ENCODE measurements around the gene F5. TPM values are rescaled to one million over a fixed set of nuclear protein-coding genes. Genes with fewer than 3 reads are reported as not detected.
"Not testable (repeated sequence)": the region's sequence is repeated elsewhere in the genome, so short reads cannot be mapped to it uniquely, and the experiment has no call there.

Gene F5
- total RNA-seq, 1 experiment from 2014 or later, result not detected

GRCh38 chr1:169545472-169545871 lies 40.8 kb downstream of the F5 start:
- Histone ChIP-seq H3K4me3 (ENCODE audit: insufficient read depth, low read depth, low read length) (no peak overlapping the region), H3K27me3 (ENCODE audit: control insufficient read depth, insufficient read depth, low read length) (no peaks in the 10 kb centered on the region; the same call in 1 of the 2 replicates), H3K36me3 (replicated peaks; ENCODE audit: control insufficient read depth, insufficient read depth, low read length) (no peaks in the 10 kb centered on the region)
- no peak for DNase-seq

- no peak for DNase-seq
- no peaks in the 10 kb centered on the region for H3K36me3 ChIP-seq (replicated peaks; ENCODE audit: control insufficient read depth, insufficient read depth, low read length)
- no peaks in the 10 kb centered on the region for H3K27me3 ChIP-seq (ENCODE audit: control insufficient read depth, insufficient read depth, low read length)
- H3K4me3 ChIP-seq (ENCODE audit: insufficient read depth, low read depth, low read length), result no peak overlapping the region
These were observed 47.0 kb downstream of the F5 start for GRCh38 chr1:169538998-169539871.

GRCh38 chr1:169534653-169535052 lies 51.6 kb downstream of the F5 start:
- Histone ChIP-seq H3K36me3 (replicated peaks; ENCODE audit: control insufficient read depth, insufficient read depth, low read length) (no peaks in the 10 kb centered on the region), H3K27me3 (ENCODE audit: control insufficient read depth, insufficient read depth, low read length) (no peaks in the 10 kb centered on the region), H3K4me3 (ENCODE audit: insufficient read depth, low read depth, low read length) (no peak overlapping the region)
- DNase-seq, result no peak

- not testable (repeated sequence) for H3K27me3 ChIP-seq (ENCODE audit: control insufficient read depth, insufficient read depth, low read length); DNase-seq; H3K36me3 ChIP-seq (replicated peaks; ENCODE audit: control insufficient read depth, insufficient read depth, low read length); H3K4me3 ChIP-seq (ENCODE audit: insufficient read depth, low read depth, low read length)
These were observed 52.6 kb downstream of the F5 start for GRCh38 chr1:169533528-169534190.

GRCh38 chr1:169530448-169530847 lies 55.8 kb downstream of the F5 start:
- Histone ChIP-seq H3K36me3 (replicated peaks; ENCODE audit: control insufficient read depth, insufficient read depth, low read length) (no peaks in the 10 kb centered on the region), H3K27me3 (ENCODE audit: control insufficient read depth, insufficient read depth, low read length) (no peaks in the 10 kb centered on the region), H3K4me3 (ENCODE audit: insufficient read depth, low read depth, low read length) (no peak overlapping the region)
- no peak for DNase-seq

GRCh38 chr1:169529068-169529642 lies 57.1 kb downstream of the F5 start:
- H3K27me3 ChIP-seq (ENCODE audit: control insufficient read depth, insufficient read depth, low read length), result no peaks in the 10 kb centered on the region
- H3K36me3 ChIP-seq (replicated peaks; ENCODE audit: control insufficient read depth, insufficient read depth, low read length), result no peaks in the 10 kb centered on the region
- DNase-seq, result peak; percentile 19
- no peak overlapping the region for H3K4me3 ChIP-seq (ENCODE audit: insufficient read depth, low read depth, low read length)

- Histone ChIP-seq H3K36me3 (replicated peaks; ENCODE audit: control insufficient read depth, insufficient read depth, low read length) (no peaks in the 10 kb centered on the region), H3K27me3 (ENCODE audit: control insufficient read depth, insufficient read depth, low read length) (no peaks in the 10 kb centered on the region), H3K4me3 (ENCODE audit: insufficient read depth, low read depth, low read length) (no peak overlapping the region)
- DNase-seq, result no peak
These were observed 57.8 kb downstream of the F5 start for GRCh38 chr1:169528215-169529067.

- Histone ChIP-seq H3K27me3 (ENCODE audit: control insufficient read depth, insufficient read depth, low read length) (no peaks in the 10 kb centered on the region), H3K4me3 (ENCODE audit: insufficient read depth, low read depth, low read length) (no peak overlapping the region), H3K36me3 (replicated peaks; ENCODE audit: control insufficient read depth, insufficient read depth, low read length) (no peaks in the 10 kb centered on the region)
- no peak for DNase-seq
These were observed 58.6 kb downstream of the F5 start for GRCh38 chr1:169527451-169528214.

GRCh38 chr1:169527001-169527400 lies 59.3 kb downstream of the F5 start:
- Histone ChIP-seq H3K4me3 (ENCODE audit: insufficient read depth, low read depth, low read length) (no peak overlapping the region), H3K36me3 (replicated peaks; ENCODE audit: control insufficient read depth, insufficient read depth, low read length) (no peaks in the 10 kb centered on the region), H3K27me3 (ENCODE audit: control insufficient read depth, insufficient read depth, low read length) (no peaks in the 10 kb centered on the region)
- no peak for DNase-seq

- no peaks in the 10 kb centered on the region for H3K36me3 ChIP-seq (replicated peaks; ENCODE audit: control insufficient read depth, insufficient read depth, low read length)
- no peaks in the 10 kb centered on the region for H3K27me3 ChIP-seq (ENCODE audit: control insufficient read depth, insufficient read depth, low read length)
These were observed 60.0 kb downstream of the F5 start for GRCh38 chr1:169526120-169526832.

GRCh38 chr1:169525391-169525790 lies 60.9 kb downstream of the F5 start:
- DNase-seq, result no peak
- H3K36me3 ChIP-seq (replicated peaks; ENCODE audit: control insufficient read depth, insufficient read depth, low read length), result no peaks in the 10 kb centered on the region
- no peaks in the 10 kb centered on the region for H3K27me3 ChIP-seq (ENCODE audit: control insufficient read depth, insufficient read depth, low read length)
- H3K4me3 ChIP-seq (ENCODE audit: insufficient read depth, low read depth, low read length), result no peak overlapping the region

More at GRCh38 chr1:169526120-169526832, 60.0 kb downstream of the F5 start:
- DNase-seq, result no peak
- no peak overlapping the region for H3K4me3 ChIP-seq (ENCODE audit: insufficient read depth, low read depth, low read length)

- Histone ChIP-seq H3K36me3 (replicated peaks; ENCODE audit: control insufficient read depth, insufficient read depth, low read length) (no peaks in the 10 kb centered on the region), H3K27me3 (ENCODE audit: control insufficient read depth, insufficient read depth, low read length) (no peaks in the 10 kb centered on the region), H3K4me3 (ENCODE audit: insufficient read depth, low read depth, low read length) (no peak overlapping the region)
- no peak for DNase-seq
These were observed 62.4 kb downstream of the F5 start for GRCh38 chr1:169523904-169524303.

GRCh38 chr1:169521226-169521625 lies 65.1 kb downstream of the F5 start:
- no peaks in the 10 kb centered on the region for H3K27me3 ChIP-seq (ENCODE audit: control insufficient read depth, insufficient read depth, low read length)
- no peak overlapping the region for H3K4me3 ChIP-seq (ENCODE audit: insufficient read depth, low read depth, low read length)
- DNase-seq, result no peak
- no peaks in the 10 kb centered on the region for H3K36me3 ChIP-seq (replicated peaks; ENCODE audit: control insufficient read depth, insufficient read depth, low read length)
